SK-N-SH treated with all-trans-retinoic acid at 6 μM for 48 hours (cell line): ENCODE measurements around the gene PCDHGA9.
"Not testable (repeated sequence)": the region's sequence is repeated elsewhere in the genome, so short reads cannot be mapped to it uniquely, and the experiment has no call there.

Source experiments
- ATAC-seq: fragments of 200-7000 bp; cut with Tn5 transposase; 3 replicates; pipeline ENCODE4 v1.9.1; 2020; ENCODE audit warnings: mild to moderate bottlenecking, moderate library complexity
- BACH2 ChIP-seq: fragments of 250-450 bp; sonication (Bioruptor Pico); IDR thresholded peaks from 2 replicates; pipeline ENCODE4 v1.9.0; 2021; ENCODE audit warnings: mild to moderate bottlenecking, borderline replicate concordance
- CSDC2 ChIP-seq: fragments of 250-450 bp; sonication (Bioruptor Pico); IDR thresholded peaks from 2 replicates; pipeline ENCODE4 v1.5.0; 2020; ENCODE audit warnings: mild to moderate bottlenecking, moderate library complexity
- GLIS3 ChIP-seq: fragments of 250-450 bp; sonication (Bioruptor Pico); IDR thresholded peaks from 2 replicates; pipeline ENCODE4 v1.5.0; 2020; ENCODE audit warnings: mild to moderate bottlenecking, moderate library complexity
- ISL1 ChIP-seq: fragments of 250-450 bp; sonication (Bioruptor Pico); IDR thresholded peaks from 2 replicates; pipeline ENCODE4 v2.1.2; 2022; ENCODE audit warnings: mild to moderate bottlenecking, moderate library complexity
- OSR1 ChIP-seq: fragments of 250-450 bp; sonication (Bioruptor Pico); IDR thresholded peaks from 2 replicates; pipeline ENCODE4 v1.8.0; 2022; ENCODE audit warnings: moderate library complexity, mild to moderate bottlenecking, inconsistent platforms
- PPARA ChIP-seq: fragments of 250-450 bp; sonication (Bioruptor Pico); IDR thresholded peaks from 2 replicates; pipeline ENCODE4 v1.5.0; 2020; ENCODE audit warnings: mild to moderate bottlenecking, borderline replicate concordance
- SNAI2 ChIP-seq: fragments of 250-450 bp; sonication (Bioruptor Pico); IDR thresholded peaks from 2 replicates; pipeline ENCODE4 v1.5.0; 2020; ENCODE audit warnings: mild to moderate bottlenecking, moderate library complexity
- TCF4 ChIP-seq: fragments of 250-450 bp; sonication (Bioruptor Pico); IDR thresholded peaks from 2 replicates; pipeline ENCODE4 v1.8.0; 2021; ENCODE audit warnings: mild to moderate bottlenecking, moderate library complexity, borderline replicate concordance
- TOX ChIP-seq: fragments of 250-450 bp; sonication (Bioruptor Pico); IDR thresholded peaks from 2 replicates; pipeline ENCODE4 v1.8.0; 2021; ENCODE audit warnings: mild to moderate bottlenecking, moderate library complexity, borderline replicate concordance
- ZC3H10 ChIP-seq: fragments of 250-450 bp; sonication (Bioruptor Pico); IDR thresholded peaks from 2 replicates; pipeline ENCODE4 v1.5.1; 2021; ENCODE audit warnings: mild to moderate bottlenecking, moderate library complexity
- ZFP3 ChIP-seq: fragments of 250-450 bp; sonication (Bioruptor Pico); IDR thresholded peaks from 2 replicates; pipeline ENCODE4 v1.5.0; 2020; ENCODE audit warnings: mild to moderate bottlenecking, moderate library complexity
- ZFP30 ChIP-seq: fragments of 450-650 bp; formaldehyde crosslinking; IDR thresholded peaks from 2 replicates; pipeline ENCODE4 v1.5.0; 2022; ENCODE audit warnings: mild to moderate bottlenecking, moderate library complexity
- ZNF70 ChIP-seq: fragments of 450-650 bp; formaldehyde crosslinking; IDR thresholded peaks from 2 replicates; pipeline ENCODE4 v1.5.0; 2020; ENCODE audit warnings: mild to moderate bottlenecking, moderate library complexity
- ZNF8 ChIP-seq: fragments of 450-650 bp; formaldehyde crosslinking; IDR thresholded peaks from 2 replicates; pipeline ENCODE4 v1.5.0; 2020; ENCODE audit warnings: mild to moderate bottlenecking, moderate library complexity
- TF ChIP-seq, protein P1 (sequence below): fragments of 250-450 bp; sonication (Bioruptor Pico); IDR thresholded peaks from 2 replicates; pipeline ENCODE4 v1.5.0; 2020; ENCODE audit warnings: mild to moderate bottlenecking, moderate library complexity
- TF ChIP-seq, protein P2 (sequence below): fragments of 250-450 bp; sonication (Bioruptor Pico); IDR thresholded peaks from 2 replicates; pipeline ENCODE4 v1.8.0; 2020; ENCODE audit warnings: mild to moderate bottlenecking, moderate library complexity, borderline replicate concordance

The PCDHGA9 gene

DNA sequence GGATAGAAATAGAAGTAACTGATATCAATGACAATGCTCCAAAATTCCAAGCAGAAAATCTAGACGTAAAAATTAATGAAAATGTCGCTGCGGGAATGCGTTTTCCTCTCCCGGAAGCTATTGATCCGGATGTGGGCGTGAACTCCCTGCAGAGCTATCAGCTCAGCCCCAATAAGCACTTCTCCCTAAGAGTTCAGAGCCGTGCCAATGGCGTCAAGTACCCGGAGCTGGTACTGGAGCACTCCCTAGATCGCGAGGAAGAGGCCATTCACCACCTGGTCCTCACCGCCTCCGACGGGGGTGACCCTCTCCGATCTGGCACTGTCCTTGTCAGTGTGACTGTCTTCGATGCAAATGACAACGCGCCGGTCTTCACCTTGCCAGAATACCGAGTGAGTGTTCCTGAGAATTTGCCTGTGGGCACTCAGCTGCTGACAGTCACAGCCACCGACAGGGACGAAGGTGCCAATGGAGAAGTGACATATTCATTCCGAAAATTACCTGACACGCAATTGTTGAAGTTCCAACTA is 11.0 kb downstream of the PCDHGA9 start:
- TF ChIP-seq CSDC2 (CRISPR knock-in tag) = no peak
- TF ChIP-seq ISL1 (CRISPR knock-in tag) = no peak
- TF ChIP-seq, protein P1, sequence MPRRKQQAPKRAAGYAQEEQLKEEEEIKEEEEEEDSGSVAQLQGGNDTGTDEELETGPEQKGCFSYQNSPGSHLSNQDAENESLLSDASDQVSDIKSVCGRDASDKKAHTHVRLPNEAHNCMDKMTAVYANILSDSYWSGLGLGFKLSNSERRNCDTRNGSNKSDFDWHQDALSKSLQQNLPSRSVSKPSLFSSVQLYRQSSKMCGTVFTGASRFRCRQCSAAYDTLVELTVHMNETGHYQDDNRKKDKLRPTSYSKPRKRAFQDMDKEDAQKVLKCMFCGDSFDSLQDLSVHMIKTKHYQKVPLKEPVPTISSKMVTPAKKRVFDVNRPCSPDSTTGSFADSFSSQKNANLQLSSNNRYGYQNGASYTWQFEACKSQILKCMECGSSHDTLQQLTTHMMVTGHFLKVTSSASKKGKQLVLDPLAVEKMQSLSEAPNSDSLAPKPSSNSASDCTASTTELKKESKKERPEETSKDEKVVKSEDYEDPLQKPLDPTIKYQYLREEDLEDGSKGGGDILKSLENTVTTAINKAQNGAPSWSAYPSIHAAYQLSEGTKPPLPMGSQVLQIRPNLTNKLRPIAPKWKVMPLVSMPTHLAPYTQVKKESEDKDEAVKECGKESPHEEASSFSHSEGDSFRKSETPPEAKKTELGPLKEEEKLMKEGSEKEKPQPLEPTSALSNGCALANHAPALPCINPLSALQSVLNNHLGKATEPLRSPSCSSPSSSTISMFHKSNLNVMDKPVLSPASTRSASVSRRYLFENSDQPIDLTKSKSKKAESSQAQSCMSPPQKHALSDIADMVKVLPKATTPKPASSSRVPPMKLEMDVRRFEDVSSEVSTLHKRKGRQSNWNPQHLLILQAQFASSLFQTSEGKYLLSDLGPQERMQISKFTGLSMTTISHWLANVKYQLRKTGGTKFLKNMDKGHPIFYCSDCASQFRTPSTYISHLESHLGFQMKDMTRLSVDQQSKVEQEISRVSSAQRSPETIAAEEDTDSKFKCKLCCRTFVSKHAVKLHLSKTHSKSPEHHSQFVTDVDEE (CRISPR knock-in tag) = no peak
- TF ChIP-seq ZNF8 = no peak
- TF ChIP-seq ZC3H10 (CRISPR knock-in tag) = no peak
- no peak for ATAC-seq

DNA sequence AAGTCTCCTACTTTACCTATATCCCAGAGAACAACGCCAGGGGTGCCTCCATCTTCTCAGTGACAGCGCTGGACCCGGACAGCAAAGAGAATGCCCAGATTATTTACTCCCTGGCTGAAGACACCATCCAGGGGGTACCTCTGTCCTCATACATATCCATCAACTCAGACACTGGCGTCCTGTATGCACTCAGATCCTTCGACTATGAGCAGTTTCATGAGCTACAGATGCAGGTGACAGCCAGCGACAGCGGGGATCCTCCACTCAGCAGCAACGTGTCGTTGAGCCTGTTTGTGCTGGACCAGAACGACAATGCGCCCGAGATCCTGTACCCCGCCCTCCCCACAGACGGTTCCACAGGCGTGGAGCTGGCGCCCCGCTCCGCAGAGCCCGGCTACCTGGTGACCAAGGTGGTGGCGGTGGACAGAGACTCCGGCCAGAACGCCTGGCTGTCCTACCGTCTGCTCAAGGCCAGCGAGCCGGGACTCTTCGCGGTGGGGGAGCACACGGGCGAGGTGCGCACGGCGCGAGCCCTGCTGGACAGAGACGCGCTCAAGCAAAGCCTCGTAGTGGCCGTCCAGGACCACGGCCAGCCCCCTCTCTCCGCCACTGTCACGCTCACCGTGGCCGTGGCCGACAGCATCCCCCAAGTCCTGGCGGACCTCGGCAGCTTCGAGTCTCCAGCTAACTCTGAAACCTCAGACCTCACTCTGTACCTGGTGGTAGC is 12.1 kb downstream of the PCDHGA9 start:
- not testable (repeated sequence) for ATAC-seq

DNA sequence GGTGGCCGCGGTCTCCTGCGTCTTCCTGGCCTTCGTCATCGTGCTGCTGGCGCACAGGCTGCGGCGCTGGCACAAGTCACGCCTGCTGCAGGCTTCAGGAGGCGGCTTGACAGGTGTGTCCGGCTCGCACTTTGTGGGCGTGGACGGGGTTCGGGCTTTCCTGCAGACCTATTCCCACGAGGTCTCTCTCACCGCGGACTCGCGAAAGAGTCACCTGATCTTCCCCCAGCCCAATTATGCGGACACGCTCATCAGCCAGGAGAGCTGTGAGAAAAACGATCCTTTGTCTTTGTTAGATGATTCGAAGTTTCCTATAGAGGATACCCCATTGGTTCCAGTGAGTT is 12.7 kb downstream of the PCDHGA9 start:
- ATAC-seq = not testable (repeated sequence)

DNA sequence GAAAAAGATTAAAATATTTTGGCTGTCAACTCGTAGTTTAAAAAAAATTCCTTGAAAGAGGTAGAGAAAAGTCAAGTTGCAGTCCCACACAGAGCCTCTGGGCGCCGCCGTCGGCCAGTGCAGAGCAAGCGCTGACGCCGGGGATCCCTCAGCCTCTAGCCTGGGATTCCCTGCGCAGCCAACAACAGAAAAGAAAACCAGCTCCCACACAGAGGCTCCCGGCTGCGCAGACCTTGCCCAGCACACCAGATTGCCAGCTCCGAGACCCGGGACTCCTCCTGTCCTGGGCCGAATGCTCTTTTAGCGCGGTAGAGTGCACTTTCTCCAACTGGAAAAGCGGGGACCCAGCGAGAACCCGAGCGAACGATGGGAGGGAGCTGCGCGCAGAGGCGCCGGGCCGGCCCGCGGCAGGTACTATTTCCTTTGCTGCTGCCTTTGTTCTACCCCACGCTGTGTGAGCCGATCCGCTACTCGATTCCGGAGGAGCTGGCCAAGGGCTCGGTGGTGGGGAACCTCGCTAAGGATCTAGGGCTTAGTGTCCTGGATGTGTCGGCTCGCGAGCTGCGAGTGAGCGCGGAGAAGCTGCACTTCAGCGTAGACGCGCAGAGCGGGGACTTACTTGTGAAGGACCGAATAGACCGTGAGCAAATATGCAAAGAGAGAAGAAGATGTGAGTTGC is 15.1 kb downstream of the PCDHGA9 start, which contains the start of gene PCDHGB7:
Gene PCDHGB7, plus strand, starts transcription at position 184 of the 679 bp plus-strand sequence. Its CDS starts 183 bp downstream, at position 367.
- ATAC-seq = peak; percentile 98

DNA sequence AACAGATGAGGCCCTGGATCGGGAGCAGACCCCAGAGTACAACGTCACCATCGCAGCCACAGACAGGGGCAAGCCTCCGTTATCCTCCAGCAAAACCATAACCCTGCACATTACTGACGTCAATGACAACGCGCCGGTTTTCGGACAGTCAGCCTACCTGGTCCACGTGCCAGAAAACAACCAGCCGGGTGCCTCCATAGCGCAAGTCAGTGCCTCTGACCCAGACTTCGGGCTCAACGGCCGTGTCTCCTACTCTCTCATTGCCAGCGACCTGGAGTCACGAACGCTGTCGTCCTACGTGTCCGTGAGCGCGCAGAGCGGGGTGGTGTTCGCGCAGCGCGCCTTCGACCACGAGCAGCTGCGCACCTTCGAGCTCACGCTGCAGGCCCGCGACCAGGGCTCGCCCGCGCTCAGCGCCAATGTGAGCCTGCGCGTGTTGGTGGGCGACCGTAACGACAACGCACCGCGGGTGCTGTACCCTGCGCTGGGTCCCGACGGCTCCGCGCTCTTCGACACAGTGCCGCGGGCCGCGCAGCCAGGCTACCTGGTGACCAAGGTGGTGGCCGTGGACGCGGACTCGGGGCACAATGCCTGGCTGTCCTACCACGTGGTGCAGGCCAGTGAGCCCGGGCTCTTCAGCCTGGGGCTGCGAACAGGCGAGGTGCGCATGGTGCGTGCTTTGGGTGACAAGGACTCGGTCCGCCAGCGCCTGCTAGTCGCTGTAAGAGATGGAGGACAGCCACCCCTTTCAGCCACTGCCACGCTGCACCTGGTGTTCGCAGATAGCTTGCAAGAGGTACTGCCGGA is 16.7 kb downstream of the PCDHGA9 start:
- TF ChIP-seq ZNF8 (no peak), ZFP3 (CRISPR knock-in tag) (no peak), ZFP30 (CRISPR knock-in tag) (no peak), TOX (CRISPR knock-in tag) (no peak)
- ATAC-seq = no peak

DNA sequence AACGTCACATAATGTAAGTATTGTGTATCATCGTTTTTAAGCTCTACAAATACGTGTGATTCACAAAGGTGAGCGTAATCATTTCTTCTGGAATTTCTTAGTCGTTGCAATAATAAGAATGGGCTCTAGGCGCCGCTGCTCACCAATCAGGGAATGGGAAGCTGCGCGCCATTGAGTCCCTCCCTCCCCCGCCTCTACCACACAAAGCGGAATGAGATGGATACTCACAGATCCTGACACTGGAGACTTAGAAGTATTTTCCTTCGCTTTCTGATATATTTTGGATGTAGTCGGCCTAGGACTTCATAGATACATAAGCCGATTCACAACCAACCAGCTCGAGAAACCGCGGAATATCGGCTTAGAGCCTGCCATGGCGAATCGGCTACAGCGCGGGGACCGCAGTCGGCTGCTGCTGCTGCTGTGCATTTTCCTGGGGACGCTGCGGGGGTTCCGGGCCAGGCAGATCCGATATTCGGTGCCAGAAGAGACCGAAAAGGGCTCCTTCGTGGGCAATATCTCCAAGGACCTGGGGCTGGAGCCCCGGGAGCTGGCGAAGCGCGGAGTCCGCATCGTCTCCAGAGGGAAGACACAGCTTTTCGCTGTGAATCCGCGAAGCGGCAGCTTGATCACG is 18.4 kb downstream of the PCDHGA9 start, which contains the start of gene PCDHGA11:
Gene PCDHGA11, plus strand, starts transcription at position 197 of the 634 bp plus-strand sequence. Its CDS starts 177 bp downstream, at position 374.
- no peak for ATAC-seq
- TF ChIP-seq GLIS3 (CRISPR knock-in tag) = no peak
- no peak for TF ChIP-seq PPARA (CRISPR knock-in tag)
- TF ChIP-seq, protein P2, sequence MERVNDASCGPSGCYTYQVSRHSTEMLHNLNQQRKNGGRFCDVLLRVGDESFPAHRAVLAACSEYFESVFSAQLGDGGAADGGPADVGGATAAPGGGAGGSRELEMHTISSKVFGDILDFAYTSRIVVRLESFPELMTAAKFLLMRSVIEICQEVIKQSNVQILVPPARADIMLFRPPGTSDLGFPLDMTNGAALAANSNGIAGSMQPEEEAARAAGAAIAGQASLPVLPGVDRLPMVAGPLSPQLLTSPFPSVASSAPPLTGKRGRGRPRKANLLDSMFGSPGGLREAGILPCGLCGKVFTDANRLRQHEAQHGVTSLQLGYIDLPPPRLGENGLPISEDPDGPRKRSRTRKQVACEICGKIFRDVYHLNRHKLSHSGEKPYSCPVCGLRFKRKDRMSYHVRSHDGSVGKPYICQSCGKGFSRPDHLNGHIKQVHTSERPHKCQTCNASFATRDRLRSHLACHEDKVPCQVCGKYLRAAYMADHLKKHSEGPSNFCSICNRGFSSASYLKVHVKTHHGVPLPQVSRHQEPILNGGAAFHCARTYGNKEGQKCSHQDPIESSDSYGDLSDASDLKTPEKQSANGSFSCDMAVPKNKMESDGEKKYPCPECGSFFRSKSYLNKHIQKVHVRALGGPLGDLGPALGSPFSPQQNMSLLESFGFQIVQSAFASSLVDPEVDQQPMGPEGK (CRISPR knock-in tag) = no peak
- TF ChIP-seq ZNF70 (CRISPR knock-in tag) = no peak
- no peak for TF ChIP-seq TCF4 (CRISPR knock-in tag)
- no peak for TF ChIP-seq CSDC2 (CRISPR knock-in tag)
- TF ChIP-seq ISL1 (CRISPR knock-in tag) = no peak
- TF ChIP-seq ZFP30 (CRISPR knock-in tag) = no peak
- no peak for TF ChIP-seq BACH2 (CRISPR knock-in tag)
- TF ChIP-seq OSR1 (CRISPR knock-in tag) = no peak
- TF ChIP-seq ZNF8 = no peak
- TF ChIP-seq ZC3H10 (CRISPR knock-in tag) = no peak
- TF ChIP-seq ZFP3 (CRISPR knock-in tag) = no peak
- TF ChIP-seq SNAI2 (CRISPR knock-in tag) = no peak
